PC-3 (cell line): ENCODE measurements around the gene ADRA2A.

Experiments used
- CTCF ChIP-seq: fragments of 300-600 bp; sonication (generic); conservative IDR thresholded peaks from 2 replicates; pipeline ENCODE4 v1.5.1; 2017; ENCODE audit warnings: antibody characterized with exemption, low read depth, mild to moderate bottlenecking, low read length
- EZH2 ChIP-seq: fragments of 300-600 bp; sonication (generic); IDR thresholded peaks from one replicate; pipeline ENCODE4 v1.6.1; 2017; ENCODE audit warnings: antibody characterized with exemption, mild to moderate bottlenecking, low read length; ENCODE audit not compliant: unreplicated experiment

- no peak for TF ChIP-seq CTCF
- TF ChIP-seq EZH2 = no peak
These were observed 40.9 kb downstream of the ADRA2A start for GRCh38 chr10:111117528-111118277.
